ENCODE measurements around the gene MAL.

The MAL gene

GRCh38 chr2:95022309-95023221 lies 2.9 kb upstream of the MAL start:
- no peak overlapping the region for H3K4me3 ChIP-seq (ENCODE audit: low read length in 2 of 2)
- peaks cover 16 to 26% of the 10 kb centered on the region in 2 donors for H3K27me3 ChIP-seq (ENCODE audit: control insufficient read depth in 2 of 2, insufficient read depth in 2 of 2, low read length in 2 of 2)
- H3K9me3 ChIP-seq (ENCODE audit: control insufficient read depth in 2 of 2, low read length in 2 of 2) = no peaks in the 10 kb centered on the region
- H3K36me3 ChIP-seq (ENCODE audit: control insufficient read depth in 2 of 2, insufficient read depth in 2 of 2, low read length in 2 of 2) = no peaks in the 10 kb centered on the region
- no peaks in the 10 kb centered on the region for H3K4me1 ChIP-seq (ENCODE audit: control insufficient read depth in 2 of 2, insufficient read depth in 2 of 2, low read length in 2 of 2)
- no peak overlapping the region for H3K9ac ChIP-seq (ENCODE audit: low read depth in 1 of 2, low read length in 2 of 2)
- no peak overlapping the region for H3K27ac ChIP-seq (ENCODE audit: low read depth in 2 of 2, low read length in 2 of 2)

- no peak overlapping the region for H3K4me3 ChIP-seq (ENCODE audit: low read length in 2 of 2)
- no peaks in the 10 kb centered on the region for H3K4me1 ChIP-seq (ENCODE audit: control insufficient read depth in 2 of 2, insufficient read depth in 2 of 2, low read length in 2 of 2)
- H3K27me3 ChIP-seq (ENCODE audit: control insufficient read depth in 2 of 2, insufficient read depth in 2 of 2, low read length in 2 of 2) = peaks cover 16 to 26% of the 10 kb centered on the region in 2 donors
- H3K27ac ChIP-seq (ENCODE audit: low read depth in 2 of 2, low read length in 2 of 2) = no peak overlapping the region
- H3K9me3 ChIP-seq (ENCODE audit: control insufficient read depth in 2 of 2, low read length in 2 of 2) = no peaks in the 10 kb centered on the region
- H3K9ac ChIP-seq (ENCODE audit: low read depth in 1 of 2, low read length in 2 of 2) = no peak overlapping the region
- no peaks in the 10 kb centered on the region for H3K36me3 ChIP-seq (ENCODE audit: control insufficient read depth in 2 of 2, insufficient read depth in 2 of 2, low read length in 2 of 2)
These were observed 2.3 kb upstream of the MAL start for GRCh38 chr2:95023222-95023597.

GRCh38 chr2:95024371-95024770 lies 1.1 kb upstream of the MAL start:
- no peak overlapping the region for H3K4me3 ChIP-seq (ENCODE audit: low read length in 2 of 2)
- no peak overlapping the region for H3K27ac ChIP-seq (ENCODE audit: low read depth in 2 of 2, low read length in 2 of 2)
- peaks cover 16 to 26% of the 10 kb centered on the region in 2 donors for H3K27me3 ChIP-seq (ENCODE audit: control insufficient read depth in 2 of 2, insufficient read depth in 2 of 2, low read length in 2 of 2)
- no peaks in the 10 kb centered on the region for H3K9me3 ChIP-seq (ENCODE audit: control insufficient read depth in 2 of 2, low read length in 2 of 2)
- no peaks in the 10 kb centered on the region for H3K4me1 ChIP-seq (ENCODE audit: control insufficient read depth in 2 of 2, insufficient read depth in 2 of 2, low read length in 2 of 2)
- no peak overlapping the region for H3K9ac ChIP-seq (ENCODE audit: low read depth in 1 of 2, low read length in 2 of 2)
- H3K36me3 ChIP-seq (ENCODE audit: control insufficient read depth in 2 of 2, insufficient read depth in 2 of 2, low read length in 2 of 2) = no peaks in the 10 kb centered on the region

- H3K36me3 ChIP-seq (ENCODE audit: control insufficient read depth in 2 of 2, insufficient read depth in 2 of 2, low read length in 2 of 2) = no peaks in the 10 kb centered on the region
- H3K9me3 ChIP-seq (ENCODE audit: control insufficient read depth in 2 of 2, low read length in 2 of 2) = no peaks in the 10 kb centered on the region
- peaks cover 16 to 26% of the 10 kb centered on the region in 2 donors for H3K27me3 ChIP-seq (ENCODE audit: control insufficient read depth in 2 of 2, insufficient read depth in 2 of 2, low read length in 2 of 2)
- peak overlapping the region in 1 of 2 donors; percentile 55 for H3K4me3 ChIP-seq (ENCODE audit: low read length in 2 of 2)
- H3K27ac ChIP-seq (ENCODE audit: low read depth in 2 of 2, low read length in 2 of 2) = no peak overlapping the region
- H3K4me1 ChIP-seq (ENCODE audit: control insufficient read depth in 2 of 2, insufficient read depth in 2 of 2, low read length in 2 of 2) = no peaks in the 10 kb centered on the region
- H3K9ac ChIP-seq (ENCODE audit: low read depth in 1 of 2, low read length in 2 of 2) = no peak overlapping the region
These were observed 525 bp upstream of the MAL start for GRCh38 chr2:95024960-95025405.

- H3K27ac ChIP-seq (ENCODE audit: low read depth in 2 of 2, low read length in 2 of 2) = no peak overlapping the region
- H3K27me3 ChIP-seq (ENCODE audit: control insufficient read depth in 2 of 2, insufficient read depth in 2 of 2, low read length in 2 of 2) = peaks cover 16 to 26% of the 10 kb centered on the region in 2 donors
- H3K4me1 ChIP-seq (ENCODE audit: control insufficient read depth in 2 of 2, insufficient read depth in 2 of 2, low read length in 2 of 2) = no peaks in the 10 kb centered on the region
- no peaks in the 10 kb centered on the region for H3K9me3 ChIP-seq (ENCODE audit: control insufficient read depth in 2 of 2, low read length in 2 of 2)
- peak overlapping the region in 1 of 2 donors; percentile 64 for H3K4me3 ChIP-seq (ENCODE audit: low read length in 2 of 2)
- no peak overlapping the region for H3K9ac ChIP-seq (ENCODE audit: low read depth in 1 of 2, low read length in 2 of 2)
- H3K36me3 ChIP-seq (ENCODE audit: control insufficient read depth in 2 of 2, insufficient read depth in 2 of 2, low read length in 2 of 2) = no peaks in the 10 kb centered on the region
These were observed 1.2 kb downstream of the MAL start for GRCh38 chr2:95026471-95027368.

- Histone ChIP-seq H3K9ac (ENCODE audit: low read depth in 1 of 2, low read length in 2 of 2) (no peak overlapping the region), H3K9me3 (ENCODE audit: control insufficient read depth in 2 of 2, low read length in 2 of 2) (no peaks in the 10 kb centered on the region), H3K4me1 (ENCODE audit: control insufficient read depth in 2 of 2, insufficient read depth in 2 of 2, low read length in 2 of 2) (no peaks in the 10 kb centered on the region), H3K36me3 (ENCODE audit: control insufficient read depth in 2 of 2, insufficient read depth in 2 of 2, low read length in 2 of 2) (no peaks in the 10 kb centered on the region), H3K4me3 (ENCODE audit: low read length in 2 of 2) (no peak overlapping the region), H3K27me3 (ENCODE audit: control insufficient read depth in 2 of 2, insufficient read depth in 2 of 2, low read length in 2 of 2) (peaks cover 16 to 26% of the 10 kb centered on the region in 2 donors), H3K27ac (ENCODE audit: low read depth in 2 of 2, low read length in 2 of 2) (no peak overlapping the region)
These were observed 1.8 kb downstream of the MAL start for GRCh38 chr2:95027369-95027720.

- Histone ChIP-seq H3K4me3 (ENCODE audit: low read length in 2 of 2) (no peak overlapping the region), H3K27me3 (ENCODE audit: control insufficient read depth in 2 of 2, insufficient read depth in 2 of 2, low read length in 2 of 2) (peaks cover 8 to 16% of the 10 kb centered on the region in 2 donors), H3K27ac (ENCODE audit: low read depth in 2 of 2, low read length in 2 of 2) (no peak overlapping the region), H3K4me1 (ENCODE audit: control insufficient read depth in 2 of 2, insufficient read depth in 2 of 2, low read length in 2 of 2) (no peaks in the 10 kb centered on the region), H3K36me3 (ENCODE audit: control insufficient read depth in 2 of 2, insufficient read depth in 2 of 2, low read length in 2 of 2) (no peaks in the 10 kb centered on the region), H3K9me3 (ENCODE audit: control insufficient read depth in 2 of 2, low read length in 2 of 2) (no peaks in the 10 kb centered on the region), H3K9ac (ENCODE audit: low read depth in 1 of 2, low read length in 2 of 2) (no peak overlapping the region)
These were observed 4.4 kb downstream of the MAL start for GRCh38 chr2:95029898-95030341.

GRCh38 chr2:95030496-95030895 lies 5.0 kb downstream of the MAL start:
- H3K9me3 ChIP-seq (ENCODE audit: control insufficient read depth in 2 of 2, low read length in 2 of 2) = no peaks in the 10 kb centered on the region
- H3K4me3 ChIP-seq (ENCODE audit: low read length in 2 of 2) = no peak overlapping the region
- H3K36me3 ChIP-seq (ENCODE audit: control insufficient read depth in 2 of 2, insufficient read depth in 2 of 2, low read length in 2 of 2) = no peaks in the 10 kb centered on the region
- no peaks in the 10 kb centered on the region for H3K4me1 ChIP-seq (ENCODE audit: control insufficient read depth in 2 of 2, insufficient read depth in 2 of 2, low read length in 2 of 2)
- peaks cover 8 to 16% of the 10 kb centered on the region in 2 donors for H3K27me3 ChIP-seq (ENCODE audit: control insufficient read depth in 2 of 2, insufficient read depth in 2 of 2, low read length in 2 of 2)
- no peak overlapping the region for H3K9ac ChIP-seq (ENCODE audit: low read depth in 1 of 2, low read length in 2 of 2)
- H3K27ac ChIP-seq (ENCODE audit: low read depth in 2 of 2, low read length in 2 of 2) = no peak overlapping the region

- Histone ChIP-seq H3K36me3 (ENCODE audit: control insufficient read depth in 2 of 2, insufficient read depth in 2 of 2, low read length in 2 of 2) (no peaks in the 10 kb centered on the region), H3K9me3 (ENCODE audit: control insufficient read depth in 2 of 2, low read length in 2 of 2) (no peaks in the 10 kb centered on the region), H3K4me3 (ENCODE audit: low read length in 2 of 2) (no peak overlapping the region), H3K27ac (ENCODE audit: low read depth in 2 of 2, low read length in 2 of 2) (no peak overlapping the region), H3K27me3 (ENCODE audit: control insufficient read depth in 2 of 2, insufficient read depth in 2 of 2, low read length in 2 of 2) (peaks cover 8 to 11% of the 10 kb centered on the region in 2 donors), H3K9ac (ENCODE audit: low read depth in 1 of 2, low read length in 2 of 2) (no peak overlapping the region), H3K4me1 (ENCODE audit: control insufficient read depth in 2 of 2, insufficient read depth in 2 of 2, low read length in 2 of 2) (no peaks in the 10 kb centered on the region)
These were observed 5.7 kb downstream of the MAL start for GRCh38 chr2:95031076-95031725.
